A549 treated with GW870086 at 1 μM for 4 hours (cell line): ENCODE results near the gene NUCB2. TPM values are rescaled to one million over a fixed set of nuclear protein-coding genes. Genes with fewer than 3 reads are reported as not detected.

Experiments used
- total RNA-seq: library from RNA; stranded (reverse); fragments of 200-300 nt; extraction: Qiagen RNA extraction; gene quantifications from 5 replicates; pipeline ENCODE4 v1.2.3, GENCODE V29; 2022; ENCODE audit warnings: low read depth

Gene NUCB2
- 27.7 to 34.5 TPM (median 34.3 TPM) in 5 replicates for total RNA-seq

GRCh38 chr11:17276236-17277023 is at the start of gene NUCB2:
NUCB2 (plus strand) TSS chr11:17276739; CDS start chr11:17295324, 18,585 bp downstream.

DNA sequence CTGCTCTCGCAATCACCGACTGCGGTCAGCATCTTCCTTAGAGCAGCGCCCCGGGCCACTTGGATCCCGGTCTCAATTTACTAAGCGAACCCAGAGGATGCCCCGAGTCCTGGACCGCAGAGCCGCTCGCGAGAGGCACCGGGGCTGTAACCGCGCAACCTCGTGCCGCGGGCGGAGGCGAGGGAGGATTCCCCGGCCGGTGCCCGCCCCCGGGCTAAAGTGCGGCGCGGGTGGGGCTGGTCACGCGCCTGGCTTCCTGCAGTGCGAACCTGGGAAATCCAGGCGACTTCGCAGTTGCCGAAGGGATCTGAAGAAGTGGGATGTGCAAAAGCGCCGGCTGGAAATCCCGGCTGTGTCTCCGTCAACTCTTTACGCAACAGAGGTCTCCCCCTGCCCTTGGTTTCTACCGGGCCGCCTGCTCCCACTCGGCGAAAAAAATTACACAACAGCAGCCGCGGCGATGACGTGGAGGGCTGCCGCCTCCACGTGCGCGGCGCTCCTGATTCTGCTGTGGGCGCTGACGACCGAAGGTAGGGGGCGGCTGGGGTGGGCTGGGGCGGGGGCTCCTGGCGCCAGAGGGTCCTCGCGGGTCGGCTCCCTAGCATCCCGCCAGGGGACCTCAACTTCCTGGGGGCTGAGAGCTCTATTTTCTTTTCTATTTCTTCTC is 75.1 kb downstream of the NUCB2 start, which contains the start of gene NCR3LG1:
TSS of gene NCR3LG1 (plus strand) at position 291 of the 667 bp plus-strand sequence. CDS start at position 461, 170 bp downstream.

Other genes starting within 250 kb of the NUCB2 start
- gene RPS13, start 199.1 kb upstream of the NUCB2 start, total RNA-seq: 1,590 to 2,158 TPM (median 1,640 TPM) in 5 replicates
- gene PIK3C2A, start 68.8 kb upstream of the NUCB2 start, total RNA-seq: 8.7 to 19.8 TPM (median 15.4 TPM) in 5 replicates
- gene NCR3LG1, start 75.1 kb downstream of the NUCB2 start, total RNA-seq: 1.8 to 3.0 TPM (median 2.6 TPM) in 5 replicates
- 1.1 to 1.8 TPM (median 1.4 TPM) in 5 replicates for gene KCNJ11, start 111.9 kb downstream of the NUCB2 start, total RNA-seq
- gene ABCC8, start 200.1 kb downstream of the NUCB2 start, total RNA-seq: 2.0 to 3.3 TPM (median 2.8 TPM) in 5 replicates